MCF 10A (cell line): ENCODE data around the gene ARMC6. TPM values are rescaled to one million over a fixed set of nuclear protein-coding genes. Genes with fewer than 3 reads are reported as not detected.

Source experiments
- BruUV-seq: library from RNA; stranded (reverse); fragments of 400-500 nt; replicated peaks from 2 replicates; lab custom pipeline; 2021; lab: Mats Ljungman, UMichigan
- CTCF ChIA-PET: fragments of 300-600 bp; sonication (Branson Sonifier 250); formaldehyde crosslinking; extraction: SDS; loops from one replicate; lab custom pipeline; 2021; ENCODE audit warnings: antibody characterized with exemption, inconsistent platforms; lab: Yijun Ruan, JAX
- POLR2A ChIA-PET: fragments of 300-600, 350-650 bp; sonication (Branson Sonifier 250); formaldehyde crosslinking; extraction: SDS; loops from one replicate; lab custom pipeline; 2020; ENCODE audit warnings: antibody characterized with exemption, inconsistent platforms; lab: Yijun Ruan, JAX
- DNase-seq: peaks from one replicate; pipeline ENCODE4 v3.0.0-alpha.2; 2018; ENCODE audit not compliant: unreplicated experiment
- H3K27ac Mint-ChIP-seq: one replicate; pipeline ENCODE4 v1.8.0; 2022; ENCODE audit warnings: mild to moderate bottlenecking, low read depth, mixed read lengths; ENCODE audit not compliant: unreplicated experiment
- H3K27me3 Mint-ChIP-seq: one replicate; pipeline ENCODE4 v1.8.0; 2022; ENCODE audit warnings: mixed read lengths; ENCODE audit not compliant: insufficient read depth, unreplicated experiment
- H3K36me3 Mint-ChIP-seq: one replicate; pipeline ENCODE4 v1.8.0; 2022; ENCODE audit warnings: mild to moderate bottlenecking, moderate library complexity, mixed read lengths; ENCODE audit not compliant: insufficient read depth, unreplicated experiment
- H3K4me1 Mint-ChIP-seq: one replicate; pipeline ENCODE4 v1.8.0; 2022; ENCODE audit warnings: mixed read lengths; ENCODE audit not compliant: insufficient read depth, unreplicated experiment
- H3K4me3 Mint-ChIP-seq: one replicate; pipeline ENCODE4 v1.8.0; 2022; ENCODE audit warnings: mild to moderate bottlenecking, moderate library complexity, mixed read lengths; ENCODE audit not compliant: unreplicated experiment
- H3K9me3 Mint-ChIP-seq: one replicate; pipeline ENCODE4 v1.8.0; 2022; ENCODE audit warnings: mixed read lengths; ENCODE audit not compliant: unreplicated experiment
- intact Hi-C: fragments of 100-400 bp; cut with micrococcal nuclease; formaldehyde crosslinking; loops from 2 replicates; pipeline ENCODE4 v1.14.1; 2022
- total RNA-seq: library from RNA; stranded (reverse); gene quantifications from 2 replicates; pipeline ENCODE4 v1.2.3, GENCODE V29; 2022
- TF ChIP-seq, protein P1 (sequence below): fragments of 200-600 bp; IDR thresholded peaks from one replicate; pipeline ENCODE4 v1.8.0; 2022; ENCODE audit warnings: antibody characterized with exemption, mild to moderate bottlenecking; ENCODE audit not compliant: unreplicated experiment

The ARMC6 gene
- total RNA-seq, 1 experiment from 2014 or later: 37.1 TPM

DNA sequence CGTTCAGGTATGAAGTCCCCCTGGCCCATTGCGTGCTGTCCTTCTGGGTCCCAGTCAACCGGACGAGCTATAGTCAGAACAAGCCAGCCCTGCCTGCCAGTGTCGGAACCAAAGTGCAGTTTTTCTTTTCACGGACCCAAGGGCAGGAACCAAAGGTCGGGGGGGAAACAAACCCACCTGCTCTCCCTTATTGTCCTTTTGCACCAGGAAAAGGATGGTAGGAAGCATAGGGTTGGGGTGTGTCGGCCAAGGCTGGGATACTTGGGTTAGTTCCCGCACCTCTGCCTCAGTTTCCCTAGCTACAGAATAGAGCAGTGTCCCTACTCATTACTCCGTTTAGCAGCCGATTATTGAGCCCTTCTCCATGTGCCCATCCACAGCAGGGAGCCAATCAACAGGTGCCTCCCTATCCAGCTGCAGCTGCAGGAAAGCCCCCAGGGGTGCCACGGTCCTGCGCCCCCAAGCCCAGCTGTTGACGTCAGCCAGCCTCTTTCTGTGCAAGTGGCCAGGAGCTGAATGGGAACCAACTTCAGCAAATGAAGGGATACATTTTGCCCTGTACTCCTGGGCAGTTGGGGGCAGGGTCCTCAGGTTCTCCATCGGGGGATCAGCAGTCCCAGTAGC is 21.0 kb downstream of the ARMC6 start:
- Mint-ChIP-seq H3K36me3 (peaks cover 28% of the 10 kb centered on the region), H3K9me3 (no peaks in the 10 kb centered on the region), H3K4me1 (peaks cover 9% of the 10 kb centered on the region), H3K4me3 (no peak overlapping the region), H3K27ac (no peak overlapping the region), H3K27me3 (no peaks in the 10 kb centered on the region)
- DNase-seq: no peak
- ChIA-PET CTCF (interaction anchor here (0.6 to 3.2 kb wide), 8 partner anchors 9 to 381 kb away, joined by 3 to 15 read pairs (median 4); no protein-coding TSS in a partner anchor), POLR2A (no interaction called here)
- no TSS peak for BruUV-seq
- intact Hi-C loops: no loop called here
- TF ChIP-seq, protein P1, sequence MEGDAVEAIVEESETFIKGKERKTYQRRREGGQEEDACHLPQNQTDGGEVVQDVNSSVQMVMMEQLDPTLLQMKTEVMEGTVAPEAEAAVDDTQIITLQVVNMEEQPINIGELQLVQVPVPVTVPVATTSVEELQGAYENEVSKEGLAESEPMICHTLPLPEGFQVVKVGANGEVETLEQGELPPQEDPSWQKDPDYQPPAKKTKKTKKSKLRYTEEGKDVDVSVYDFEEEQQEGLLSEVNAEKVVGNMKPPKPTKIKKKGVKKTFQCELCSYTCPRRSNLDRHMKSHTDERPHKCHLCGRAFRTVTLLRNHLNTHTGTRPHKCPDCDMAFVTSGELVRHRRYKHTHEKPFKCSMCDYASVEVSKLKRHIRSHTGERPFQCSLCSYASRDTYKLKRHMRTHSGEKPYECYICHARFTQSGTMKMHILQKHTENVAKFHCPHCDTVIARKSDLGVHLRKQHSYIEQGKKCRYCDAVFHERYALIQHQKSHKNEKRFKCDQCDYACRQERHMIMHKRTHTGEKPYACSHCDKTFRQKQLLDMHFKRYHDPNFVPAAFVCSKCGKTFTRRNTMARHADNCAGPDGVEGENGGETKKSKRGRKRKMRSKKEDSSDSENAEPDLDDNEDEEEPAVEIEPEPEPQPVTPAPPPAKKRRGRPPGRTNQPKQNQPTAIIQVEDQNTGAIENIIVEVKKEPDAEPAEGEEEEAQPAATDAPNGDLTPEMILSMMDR: no peak

DNA sequence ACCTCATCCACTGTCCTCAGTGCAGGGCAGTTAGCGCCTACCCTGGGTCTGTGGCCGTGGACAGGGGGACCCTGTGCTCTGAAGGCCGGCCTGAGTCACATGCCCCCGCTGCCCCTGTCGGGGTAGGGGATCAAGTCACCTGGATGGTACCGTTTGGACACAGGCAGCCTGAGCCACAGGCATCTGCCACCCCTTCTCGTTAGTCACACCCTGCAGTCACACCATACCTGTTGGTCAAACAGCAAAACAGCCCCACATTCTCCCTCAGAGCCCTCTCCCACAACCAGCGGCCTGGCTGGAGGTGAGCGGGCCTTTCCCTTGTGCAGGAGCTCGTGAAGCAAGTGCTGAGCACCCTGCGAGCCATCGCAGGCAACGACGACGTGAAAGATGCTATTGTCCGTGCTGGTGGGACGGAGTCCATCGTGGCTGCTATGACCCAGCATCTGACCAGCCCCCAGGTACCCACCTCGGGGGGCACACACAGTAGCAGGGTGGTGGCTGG is 21.6 kb downstream of the ARMC6 start:
- CTCF ChIA-PET: interaction anchor here (1.3 kb wide), 1 partner anchor 8 kb away, joined by 4 read pairs; no protein-coding TSS in a partner anchor
- peaks cover 28% of the 10 kb centered on the region for H3K36me3 Mint-ChIP-seq
- no TSS peak for BruUV-seq

DNA sequence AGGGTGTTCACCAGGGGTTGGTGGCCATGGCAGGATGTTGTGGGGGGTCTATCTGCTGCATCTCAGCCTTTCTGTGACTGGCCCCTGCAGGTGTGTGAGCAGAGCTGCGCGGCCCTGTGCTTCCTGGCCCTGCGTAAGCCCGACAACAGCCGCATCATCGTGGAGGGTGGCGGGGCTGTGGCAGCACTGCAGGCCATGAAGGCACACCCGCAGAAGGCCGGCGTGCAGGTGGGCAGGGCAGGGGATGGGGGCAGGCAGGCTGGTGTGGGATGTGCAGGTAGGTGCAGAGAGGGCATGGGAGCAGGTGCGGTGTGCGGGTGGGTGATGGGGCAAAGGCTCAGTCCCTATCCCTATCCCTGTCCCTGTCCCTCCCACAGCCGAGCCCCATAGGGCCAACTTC is 22.3 kb downstream of the ARMC6 start:
- ChIA-PET POLR2A (no interaction called here), CTCF (no interaction called here)
- Mint-ChIP-seq H3K27ac (no peak overlapping the region), H3K9me3 (no peaks in the 10 kb centered on the region), H3K36me3 (peaks cover 27% of the 10 kb centered on the region), H3K4me3 (no peak overlapping the region), H3K4me1 (peaks cover 6% of the 10 kb centered on the region), H3K27me3 (no peaks in the 10 kb centered on the region)
- no TSS peak for BruUV-seq
- DNase-seq: no peak
- TF ChIP-seq, protein P1: no peak
- intact Hi-C loops: no loop called here

More for the DNA sequence above, 21.6 kb downstream of the ARMC6 start:
- H3K9me3 Mint-ChIP-seq: no peaks in the 10 kb centered on the region
- TF ChIP-seq, protein P1: no peak
- H3K27ac Mint-ChIP-seq: no peak overlapping the region
- peaks cover 9% of the 10 kb centered on the region for H3K4me1 Mint-ChIP-seq
- DNase-seq: no peak
- H3K4me3 Mint-ChIP-seq: no peak overlapping the region
- POLR2A ChIA-PET: no interaction called here
- intact Hi-C loops: no loop called here
- no peaks in the 10 kb centered on the region for H3K27me3 Mint-ChIP-seq

DNA sequence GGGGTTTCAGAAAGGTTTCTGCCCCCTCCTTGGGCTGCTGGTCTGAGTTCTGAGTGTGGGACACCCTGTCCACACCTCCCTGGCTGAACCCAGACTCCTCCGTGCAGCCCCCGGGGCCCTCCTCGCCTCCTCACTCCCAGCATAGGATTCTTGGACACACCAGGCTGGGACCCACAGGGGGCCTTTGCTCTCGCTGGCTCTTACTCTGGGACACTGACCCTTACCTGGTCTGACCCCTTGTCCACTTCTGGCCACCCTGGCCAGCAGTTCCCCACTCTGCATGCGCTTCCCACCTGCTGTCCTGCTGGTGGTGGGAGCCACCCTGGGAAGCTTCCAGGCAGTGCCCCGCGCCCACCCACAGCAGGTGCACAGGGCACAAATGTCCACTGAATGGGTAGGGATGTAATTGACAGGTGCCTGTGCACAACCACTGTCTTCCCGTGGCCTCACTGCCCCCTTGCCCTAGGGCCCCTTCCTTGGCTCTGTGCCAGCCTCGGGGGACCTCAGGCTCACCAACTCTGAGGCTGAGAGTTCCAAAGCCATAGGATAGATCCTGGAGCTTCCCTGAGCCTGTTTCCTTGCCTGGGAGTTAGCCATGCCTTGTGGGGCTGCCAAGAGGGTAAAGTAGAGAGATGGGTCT is 23.4 kb downstream of the ARMC6 start:
- TF ChIP-seq, protein P1: no peak
- Mint-ChIP-seq H3K36me3 (peaks cover 27% of the 10 kb centered on the region), H3K27ac (no peak overlapping the region), H3K4me3 (no peak overlapping the region), H3K9me3 (no peaks in the 10 kb centered on the region), H3K27me3 (no peaks in the 10 kb centered on the region), H3K4me1 (no peaks in the 10 kb centered on the region)
- no peak for DNase-seq
- no TSS peak for BruUV-seq
- intact Hi-C loops: no loop called here
- ChIA-PET POLR2A (interaction anchor here (1.3 kb wide), 1 partner anchor 11 kb away, joined by 4 read pairs; no protein-coding TSS in a partner anchor), CTCF (no interaction called here)
